ENCODE measurements around the gene RERE.

RERE gene

GRCh38 chr1:8334106-8334851 lies 483.2 kb downstream of the RERE start:
- H3K4me3 ChIP-seq (ENCODE audit: low read depth, low read length): no peak overlapping the region
- TF ChIP-seq, protein P1, sequence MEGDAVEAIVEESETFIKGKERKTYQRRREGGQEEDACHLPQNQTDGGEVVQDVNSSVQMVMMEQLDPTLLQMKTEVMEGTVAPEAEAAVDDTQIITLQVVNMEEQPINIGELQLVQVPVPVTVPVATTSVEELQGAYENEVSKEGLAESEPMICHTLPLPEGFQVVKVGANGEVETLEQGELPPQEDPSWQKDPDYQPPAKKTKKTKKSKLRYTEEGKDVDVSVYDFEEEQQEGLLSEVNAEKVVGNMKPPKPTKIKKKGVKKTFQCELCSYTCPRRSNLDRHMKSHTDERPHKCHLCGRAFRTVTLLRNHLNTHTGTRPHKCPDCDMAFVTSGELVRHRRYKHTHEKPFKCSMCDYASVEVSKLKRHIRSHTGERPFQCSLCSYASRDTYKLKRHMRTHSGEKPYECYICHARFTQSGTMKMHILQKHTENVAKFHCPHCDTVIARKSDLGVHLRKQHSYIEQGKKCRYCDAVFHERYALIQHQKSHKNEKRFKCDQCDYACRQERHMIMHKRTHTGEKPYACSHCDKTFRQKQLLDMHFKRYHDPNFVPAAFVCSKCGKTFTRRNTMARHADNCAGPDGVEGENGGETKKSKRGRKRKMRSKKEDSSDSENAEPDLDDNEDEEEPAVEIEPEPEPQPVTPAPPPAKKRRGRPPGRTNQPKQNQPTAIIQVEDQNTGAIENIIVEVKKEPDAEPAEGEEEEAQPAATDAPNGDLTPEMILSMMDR (IDR thresholded peaks at IDR 0.05; ENCODE audit: low read depth, low read length, missing control alignments): no peak
- in situ Hi-C loops (cut with HindIII; ENCODE audit: low sequenced_read_pairs): no loop called here
- no peak for DNase-seq (ENCODE audit: low read depth)

DNA sequence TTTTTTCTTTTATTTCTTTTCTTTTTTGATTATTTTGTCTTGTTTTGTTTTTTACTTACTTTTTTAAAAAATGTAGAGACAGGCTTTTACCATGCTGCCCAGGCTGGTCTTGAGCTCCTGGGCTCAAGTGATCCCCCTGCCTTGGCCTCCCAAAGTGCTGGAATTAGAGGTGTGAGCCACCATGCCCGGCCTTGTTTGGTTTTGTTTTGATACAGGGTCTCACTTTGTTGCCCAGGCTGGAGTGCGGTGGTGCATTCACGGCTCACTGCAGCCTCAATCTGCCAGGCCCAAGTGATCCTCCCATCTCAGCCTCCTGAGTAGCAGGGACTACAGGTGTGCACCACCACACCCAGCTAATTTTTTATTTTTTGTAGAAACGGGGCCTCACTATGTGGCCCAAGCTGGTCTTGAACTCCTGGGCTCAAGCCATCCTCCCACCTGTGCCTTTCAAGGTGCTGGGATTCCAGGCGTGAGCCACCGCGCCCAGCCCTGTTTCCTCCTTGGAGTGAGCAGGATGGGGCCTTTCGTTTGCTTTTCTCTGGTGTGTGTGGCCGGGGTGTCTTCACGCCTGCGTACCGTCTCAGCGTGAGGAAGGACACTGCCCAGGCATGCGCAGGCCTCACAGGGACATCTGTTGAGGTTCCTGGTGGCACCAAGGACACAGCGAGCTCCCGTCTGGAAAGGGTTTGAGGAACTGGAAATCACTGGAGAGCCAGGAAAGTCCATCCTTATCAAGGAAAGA lies 484.0 kb downstream of the RERE start:
- TF ChIP-seq, protein P1 (IDR thresholded peaks at IDR 0.05; ENCODE audit: low read depth, low read length, missing control alignments): no peak
- DNase-seq (ENCODE audit: low read depth): no peak

DNA sequence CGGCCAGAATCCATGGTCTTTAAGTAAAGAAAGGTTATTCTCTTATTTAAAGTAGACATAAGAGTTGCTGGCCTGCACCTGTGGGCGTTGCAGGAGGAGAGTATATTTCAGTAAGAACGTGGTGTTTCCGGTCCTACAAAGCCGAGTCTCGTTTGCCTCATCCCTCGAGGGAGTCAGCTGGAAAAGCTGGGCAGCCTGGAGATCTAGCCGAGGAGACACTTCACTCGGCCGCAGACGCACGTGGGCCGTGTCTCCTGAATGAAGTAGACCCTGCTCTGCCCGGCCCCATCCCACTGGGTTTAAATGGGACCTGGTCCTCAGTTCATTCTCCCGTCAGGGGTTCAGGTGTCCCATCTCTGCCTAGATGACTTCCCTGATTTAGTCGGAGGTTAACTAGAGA lies 484.6 kb downstream of the RERE start:
- DNase-seq (ENCODE audit: low read depth): no peak
- H3K4me3 ChIP-seq (ENCODE audit: low read depth, low read length): no peak overlapping the region
- in situ Hi-C loops (cut with HindIII; ENCODE audit: low sequenced_read_pairs): no loop called here
- TF ChIP-seq, protein P1 (IDR thresholded peaks at IDR 0.05; ENCODE audit: low read depth, low read length, missing control alignments): no peak

More for the DNA sequence above, 484.0 kb downstream of the RERE start:
- H3K4me3 ChIP-seq (ENCODE audit: low read depth, low read length): no peak overlapping the region
- in situ Hi-C loops (cut with HindIII; ENCODE audit: low sequenced_read_pairs): no loop called here

DNA sequence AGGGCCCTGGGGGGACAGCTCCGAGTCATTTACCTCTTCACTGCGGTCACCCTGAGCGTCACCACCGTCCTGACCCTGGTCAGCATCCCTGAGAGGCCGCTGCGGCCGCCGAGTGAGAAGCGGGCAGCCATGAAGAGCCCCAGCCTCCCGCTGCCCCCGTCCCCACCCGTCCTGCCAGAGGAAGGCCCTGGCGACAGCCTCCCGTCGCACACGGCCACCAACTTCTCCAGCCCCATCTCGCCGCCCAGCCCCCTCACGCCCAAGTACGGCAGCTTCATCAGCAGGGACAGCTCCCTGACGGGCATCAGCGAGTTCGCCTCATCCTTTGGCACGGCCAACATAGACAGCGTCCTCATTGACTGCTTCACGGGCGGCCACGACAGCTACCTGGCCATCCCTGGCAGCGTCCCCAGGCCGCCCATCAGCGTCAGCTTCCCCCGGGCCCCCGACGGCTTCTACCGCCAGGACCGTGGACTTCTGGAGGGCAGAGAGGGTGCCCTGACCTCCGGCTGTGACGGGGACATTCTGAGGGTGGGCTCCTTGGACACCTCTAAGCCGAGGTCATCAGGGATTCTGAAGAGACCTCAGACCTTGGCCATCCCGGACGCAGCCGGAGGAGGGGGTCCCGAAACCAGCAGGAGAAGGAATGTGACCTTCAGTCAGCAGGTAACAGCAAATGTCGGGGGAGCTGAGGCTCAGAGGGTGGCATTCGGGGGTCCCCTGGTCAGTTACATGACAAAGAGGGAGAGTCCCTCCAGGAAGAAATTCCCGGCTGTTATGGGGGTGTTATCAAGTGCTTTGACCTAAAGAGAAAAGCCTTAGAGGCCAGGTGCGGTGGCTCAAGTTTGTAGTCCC lies 486.9 kb downstream of the RERE start:
- H3K4me3 ChIP-seq (ENCODE audit: low read depth, low read length): no peak overlapping the region
- DNase-seq (ENCODE audit: low read depth): no peak
- TF ChIP-seq, protein P1 (IDR thresholded peaks at IDR 0.05; ENCODE audit: low read depth, low read length, missing control alignments): no peak
- in situ Hi-C loops (cut with HindIII; ENCODE audit: low sequenced_read_pairs): no loop called here

- TF ChIP-seq, protein P1 (IDR thresholded peaks at IDR 0.05; ENCODE audit: low read depth, low read length, missing control alignments): no peak
- DNase-seq (ENCODE audit: low read depth): no peak
- H3K4me3 ChIP-seq (ENCODE audit: low read depth, low read length): no peak overlapping the region
- in situ Hi-C loops (cut with HindIII; ENCODE audit: low sequenced_read_pairs): no loop called here
Observed at GRCh38 chr1:8329858-8330257, 487.6 kb downstream of the RERE start.

DNA sequence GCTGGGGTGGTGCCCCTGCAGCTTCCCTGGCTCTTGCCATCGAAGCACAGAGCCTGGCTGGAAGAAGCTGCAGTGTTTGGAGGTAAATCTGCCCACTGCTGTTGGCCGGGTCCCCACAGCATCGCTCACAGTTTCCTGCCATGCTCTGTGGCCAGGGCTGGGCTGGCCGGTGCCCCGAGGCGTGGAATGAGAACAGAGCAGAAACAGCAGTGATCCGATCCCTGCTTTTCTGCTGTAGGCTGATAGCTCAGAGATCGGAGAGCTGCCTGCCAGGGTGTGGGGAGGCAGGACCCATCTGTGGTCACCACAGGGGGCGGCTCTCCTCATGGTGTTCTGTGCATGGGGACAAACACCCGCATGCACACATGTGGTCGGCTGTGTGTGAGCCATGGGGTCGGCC lies 488.0 kb downstream of the RERE start:
- TF ChIP-seq, protein P1 (IDR thresholded peaks at IDR 0.05; ENCODE audit: low read depth, low read length, missing control alignments): no peak
- no peak for DNase-seq (ENCODE audit: low read depth)
- in situ Hi-C loops (cut with HindIII; ENCODE audit: low sequenced_read_pairs): no loop called here
- no peak overlapping the region for H3K4me3 ChIP-seq (ENCODE audit: low read depth, low read length)
